HCT116 (cell line): ENCODE results near the gene RPS6KL1. TPM values are rescaled to one million over a fixed set of nuclear protein-coding genes. Genes with fewer than 3 reads are reported as not detected.

Experiments used
- ATAC-seq: fragments of 200-7000 bp; cut with Tn5 transposase; 2 replicates; pipeline ENCODE4 v1.9.1; 2020; ENCODE audit warnings: mild to moderate bottlenecking, moderate library complexity
- BruUV-seq: library from RNA; stranded (reverse); fragments of 400-500 nt; replicated peaks from 2 replicates; lab custom pipeline; 2021; lab: Mats Ljungman, UMichigan
- CTCF ChIA-PET: fragments of 300-600 bp; sonication (Branson Sonifier 250); formaldehyde crosslinking; loops from one replicate; lab custom pipeline; 2021; ENCODE audit warnings: antibody characterized with exemption; lab: Charles Lee
- POLR2A ChIA-PET: fragments of 300-600, 350-600 bp; sonication (Branson Sonifier 250); formaldehyde crosslinking; loops from one replicate; lab custom pipeline; 2021; ENCODE audit warnings: antibody characterized with exemption; lab: Charles Lee
- RAD21 ChIA-PET, 2 experiments: fragments of 300-600 bp; sonication (Branson Sonifier 250); formaldehyde crosslinking; loops; one replicate each; lab custom pipeline; 2023; ENCODE audit warnings: low total read pairs in 2 of 2; ENCODE audit not compliant: uncharacterized antibody in 2 of 2, unreplicated experiment in 2 of 2, low non-redundant PET in 1 of 2; lab: Charles Lee
- DNase-seq: peaks from one replicate; pipeline ENCODE4 v3.0.0-alpha.2; 2010; ENCODE audit warnings: low read depth, low spot score
- H2AFZ ChIP-seq: fragments of 200-600 bp; shearing (Covaris generic), sonication (generic); 2 replicates; pipeline ENCODE4 v1.6.1; 2017; ENCODE audit warnings: low read depth, mixed run types, mixed read lengths, antibody characterized with exemption, low read length; ENCODE audit not compliant: poor library complexity, severe bottlenecking
- H3K27ac ChIP-seq: 2 replicates; pipeline ENCODE4 v1.5.1; 2012; ENCODE audit warnings: low read depth, low read length
- H3K27me3 ChIP-seq: fragments of 200-600 bp; sonication (generic); 2 replicates; pipeline ENCODE4 v1.6.1; 2016; ENCODE audit warnings: mixed run types, low read length, mixed read lengths; ENCODE audit not compliant: insufficient read depth
- H3K36me3 ChIP-seq, 2 experiments: fragments of 200-500 bp in 1 of 2; fragments of 200-600 bp in 1 of 2; sonication (Bioruptor generic) in 1 of 2; sonication (generic) in 1 of 2; 2 replicates each; pipeline versions ENCODE4 v1.5.1 to v1.6.1; 2014 to 2016; ENCODE audit warnings: low read length in 2 of 2, inconsistent platforms in 1 of 2, mixed read lengths in 1 of 2, mixed run types in 1 of 2; ENCODE audit not compliant: insufficient read depth in 2 of 2, control insufficient read depth in 1 of 2
- H3K4me1 ChIP-seq, 2 experiments: fragments of 200-600 bp in 1 of 2; sonication (generic) in 1 of 2; 2 replicates each; pipeline versions ENCODE4 v1.5.1 to v1.6.1; 2012 to 2017; ENCODE audit warnings: low read length in 2 of 2, inconsistent platforms in 1 of 2, mild to moderate bottlenecking in 1 of 2, mixed read lengths in 1 of 2, mixed run types in 1 of 2, moderate library complexity in 1 of 2; ENCODE audit not compliant: insufficient read depth in 2 of 2, control insufficient read depth in 1 of 2
- H3K4me2 ChIP-seq: fragments of 200-600 bp; sonication (generic); 2 replicates; pipeline ENCODE4 v1.6.1; 2017; ENCODE audit warnings: mixed run types, low read length, mixed read lengths
- H3K4me3 ChIP-seq, 2 experiments: fragments of 200-600 bp in 1 of 2; sonication (generic) in 1 of 2; replicated peaks in 1 of 2; 2 replicates each; pipeline ENCODE4 v1.5.1; 2011 to 2016; ENCODE audit warnings: low read length in 2 of 2, control low read depth in 1 of 2, low read depth in 1 of 2, mild to moderate bottlenecking in 1 of 2, mixed read lengths in 1 of 2, mixed run types in 1 of 2
- H3K79me2 ChIP-seq: fragments of 200-600 bp; sonication (generic); 2 replicates; pipeline ENCODE4 v1.6.1; 2017; ENCODE audit warnings: mild to moderate bottlenecking, mixed run types, low read length, moderate library complexity, mixed read lengths; ENCODE audit not compliant: insufficient read depth
- H3K9ac ChIP-seq: fragments of 200-600 bp; sonication (generic); 2 replicates; pipeline ENCODE4 v1.6.1; 2016; ENCODE audit warnings: low read length, mixed read lengths
- H3K9me2 ChIP-seq: fragments of 200-600 bp; sonication (generic), shearing (Covaris generic); 2 replicates; pipeline ENCODE4 v1.6.1; 2017; ENCODE audit warnings: mixed run types, mild to moderate bottlenecking, moderate library complexity; ENCODE audit not compliant: insufficient read depth
- H3K9me3 ChIP-seq, 2 experiments: fragments of 200-500 bp in 1 of 2; fragments of 200-600 bp in 1 of 2; sonication (Bioruptor generic) in 1 of 2; sonication (generic) in 1 of 2; 2 replicates each; pipeline ENCODE4 v1.6.1; 2014 to 2017; ENCODE audit warnings: low read length in 2 of 2, mixed read lengths in 2 of 2, inconsistent platforms in 1 of 2, low read depth in 1 of 2, mild to moderate bottlenecking in 1 of 2, mixed run types in 1 of 2, moderate library complexity in 1 of 2; ENCODE audit not compliant: control insufficient read depth in 1 of 2, insufficient read depth in 1 of 2
- H4K20me1 ChIP-seq: fragments of 200-600 bp; sonication (generic), shearing (Covaris generic); 2 replicates; pipeline ENCODE4 v1.6.1; 2017; ENCODE audit warnings: mixed run types, mild to moderate bottlenecking, moderate library complexity; ENCODE audit not compliant: insufficient read depth
- EZH2 ChIP-seq: fragments of 200-600 bp; sonication (generic); IDR thresholded peaks from 2 replicates; pipeline ENCODE4 v1.6.1; 2017; ENCODE audit warnings: antibody characterized with exemption, mixed run types
- EZH2phosphoT487 ChIP-seq: fragments of 200-600 bp; IDR thresholded peaks from 2 replicates; pipeline ENCODE4 v1.6.1; 2018; ENCODE audit warnings: antibody characterized with exemption, borderline replicate concordance
- POLR2AphosphoS5 ChIP-seq: IDR thresholded peaks from 2 replicates; pipeline ENCODE4 v1.6.1; 2011; ENCODE audit warnings: mild to moderate bottlenecking, low read depth, low read length, moderate library complexity
- RAD21 ChIP-seq: IDR thresholded peaks from 2 replicates; pipeline ENCODE4 v1.6.1; 2012; ENCODE audit warnings: low read depth, mild to moderate bottlenecking
- SP1 ChIP-seq: IDR thresholded peaks from 2 replicates; pipeline ENCODE4 v1.6.1; 2012; ENCODE audit warnings: low read depth
- SRF ChIP-seq: IDR thresholded peaks from 2 replicates; pipeline ENCODE4 v1.6.1; 2012; ENCODE audit warnings: low read depth
- intact Hi-C: fragments of 100-400 bp; cut with micrococcal nuclease; formaldehyde crosslinking; loops from 2 replicates; pipeline ENCODE4 v1.10.0; 2022
- total RNA-seq: library from RNA; stranded (reverse); gene quantifications from one replicate; pipeline ENCODE4 v1.2.1, GENCODE V29; 2021; ENCODE audit not compliant: unreplicated experiment
- TF ChIP-seq, protein P1 (sequence below), 3 experiments: fragments of 200-600 bp in 1 of 3; sonication (generic) in 1 of 3; IDR thresholded peaks in 2 of 3; conservative IDR thresholded peaks in 1 of 3; 2 replicates each; pipeline ENCODE4 v1.5.1; 2012 to 2017; ENCODE audit warnings: low read depth in 2 of 3, low read length in 2 of 3, antibody characterized with exemption in 1 of 3, borderline replicate concordance in 1 of 3, control low read depth in 1 of 3, mild to moderate bottlenecking in 1 of 3, mixed read lengths in 1 of 3, mixed run types in 1 of 3, moderate library complexity in 1 of 3; ENCODE audit not compliant: insufficient read depth in 1 of 3
- TF ChIP-seq, protein P2 (sequence below): IDR thresholded peaks from 2 replicates; pipeline ENCODE4 v1.6.1; 2011; ENCODE audit warnings: mild to moderate bottlenecking, low read length, moderate library complexity; ENCODE audit not compliant: insufficient replicate concordance; ENCODE audit errors: extremely low read depth
- TF ChIP-seq, protein P3 (sequence below): IDR thresholded peaks from 2 replicates; pipeline ENCODE4 v1.6.1; 2012
- TF ChIP-seq, protein P4 (sequence below): IDR thresholded peaks from 2 replicates; pipeline ENCODE4 v1.6.1; 2012

The RPS6KL1 gene
- total RNA-seq, 1 experiment from 2014 or later = 6.7 TPM

DNA sequence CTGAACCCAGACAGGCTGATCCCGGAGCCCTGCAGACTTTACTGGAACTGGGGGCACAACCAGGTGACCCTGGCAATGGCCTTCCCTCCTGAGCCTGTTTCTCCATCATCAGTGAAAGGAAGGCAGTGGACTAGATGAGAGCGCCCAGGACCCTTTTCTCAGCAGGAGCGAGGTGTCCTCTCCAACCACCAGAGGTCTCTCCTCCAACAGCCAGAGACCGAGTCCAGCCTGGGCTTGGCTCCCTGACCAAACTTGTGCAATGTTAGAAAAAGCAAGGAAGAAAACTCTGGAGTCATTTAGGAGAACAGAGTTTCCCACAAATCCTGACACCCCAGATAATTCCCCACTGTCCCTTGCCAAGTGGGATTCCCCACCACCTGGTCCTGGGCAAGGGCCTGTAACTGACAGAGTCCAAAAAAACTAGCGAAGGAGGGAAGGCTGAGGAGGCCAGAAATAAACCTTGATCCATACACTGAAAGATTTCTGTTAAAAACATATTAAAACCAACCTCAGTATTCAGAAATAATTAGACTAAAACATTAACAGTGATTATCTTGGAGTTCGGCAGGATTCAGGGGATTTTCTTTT is 9.0 kb downstream of the RPS6KL1 start:
- peak; percentile 82 for ATAC-seq
- Histone ChIP-seq H3K9me3 (no peaks in the 10 kb centered on the region), H3K27me3 (no peaks in the 10 kb centered on the region), H3K27ac (no peak overlapping the region), H4K20me1 (no peaks in the 10 kb centered on the region), H3K9me2 (no peaks in the 10 kb centered on the region)
- RAD21 ChIA-PET = no interaction called here
- TF ChIP-seq EZH2phosphoT487 (no peak), RAD21 (peak; percentile 82)
- TF ChIP-seq, protein P1, sequence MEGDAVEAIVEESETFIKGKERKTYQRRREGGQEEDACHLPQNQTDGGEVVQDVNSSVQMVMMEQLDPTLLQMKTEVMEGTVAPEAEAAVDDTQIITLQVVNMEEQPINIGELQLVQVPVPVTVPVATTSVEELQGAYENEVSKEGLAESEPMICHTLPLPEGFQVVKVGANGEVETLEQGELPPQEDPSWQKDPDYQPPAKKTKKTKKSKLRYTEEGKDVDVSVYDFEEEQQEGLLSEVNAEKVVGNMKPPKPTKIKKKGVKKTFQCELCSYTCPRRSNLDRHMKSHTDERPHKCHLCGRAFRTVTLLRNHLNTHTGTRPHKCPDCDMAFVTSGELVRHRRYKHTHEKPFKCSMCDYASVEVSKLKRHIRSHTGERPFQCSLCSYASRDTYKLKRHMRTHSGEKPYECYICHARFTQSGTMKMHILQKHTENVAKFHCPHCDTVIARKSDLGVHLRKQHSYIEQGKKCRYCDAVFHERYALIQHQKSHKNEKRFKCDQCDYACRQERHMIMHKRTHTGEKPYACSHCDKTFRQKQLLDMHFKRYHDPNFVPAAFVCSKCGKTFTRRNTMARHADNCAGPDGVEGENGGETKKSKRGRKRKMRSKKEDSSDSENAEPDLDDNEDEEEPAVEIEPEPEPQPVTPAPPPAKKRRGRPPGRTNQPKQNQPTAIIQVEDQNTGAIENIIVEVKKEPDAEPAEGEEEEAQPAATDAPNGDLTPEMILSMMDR (IDR thresholded peaks at IDR 0.05 in 2 of 3, conservative IDR thresholded peaks at IDR 0.05 in 1 of 3; ENCODE audit: borderline replicate concordance in 1 of 3, insufficient read depth in 1 of 3, low read depth in 2 of 3, low read length in 2 of 3) = peak; percentile 68 to 85 (median 75); a peak in 5 of 6 replicates
- TF ChIP-seq, all 23 proteins: peak for 2
- Histone ChIP-seq H3K4me3 (no peak overlapping the region), H3K4me2 (no peak overlapping the region), H3K4me1 (peaks cover 10 to 21% of the 10 kb centered on the region in 2 experiments; a peak in 3 of 4 replicates), H3K36me3 (no peaks in the 10 kb centered on the region), H2AFZ (no peak overlapping the region), H3K9ac (no peak overlapping the region), H3K79me2 (no peaks in the 10 kb centered on the region)
- intact Hi-C loops = loop anchor here (1.0 kb wide), 2 partner anchors 174 to 389 kb away; no protein-coding TSS in a partner anchor
- POLR2A ChIA-PET = no interaction called here
- BruUV-seq = no TSS peak
- CTCF ChIA-PET = no interaction called here
- peak; percentile 12 for DNase-seq

DNA sequence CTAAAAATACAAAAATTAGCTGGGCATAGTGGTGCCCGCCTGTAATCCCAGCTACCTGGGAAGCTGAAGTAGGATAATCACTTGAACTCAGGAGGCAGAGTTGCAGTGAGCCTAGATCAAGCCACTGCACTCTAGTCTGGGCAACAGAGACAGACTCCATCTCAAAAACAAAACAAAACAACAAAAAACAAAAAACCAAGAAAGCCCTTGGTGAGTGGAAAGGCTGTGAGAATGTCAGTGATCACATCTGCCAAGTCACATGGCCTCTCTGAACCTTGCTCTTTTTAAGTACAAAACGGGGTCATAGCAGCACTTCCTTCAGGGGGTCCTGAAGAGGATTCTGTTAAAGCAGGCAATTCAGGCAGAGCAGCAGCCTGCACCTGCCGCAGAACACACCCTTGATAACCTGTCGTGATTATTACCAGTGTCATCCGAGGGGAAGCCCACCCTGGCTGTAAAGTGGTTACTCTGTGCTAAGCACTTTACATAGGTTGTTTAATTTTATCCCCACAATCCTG is 9.6 kb downstream of the RPS6KL1 start:
- BruUV-seq = no TSS peak
- no peaks in the 10 kb centered on the region for H3K9me3 ChIP-seq
- no peak for DNase-seq
- TF ChIP-seq, protein P2, sequence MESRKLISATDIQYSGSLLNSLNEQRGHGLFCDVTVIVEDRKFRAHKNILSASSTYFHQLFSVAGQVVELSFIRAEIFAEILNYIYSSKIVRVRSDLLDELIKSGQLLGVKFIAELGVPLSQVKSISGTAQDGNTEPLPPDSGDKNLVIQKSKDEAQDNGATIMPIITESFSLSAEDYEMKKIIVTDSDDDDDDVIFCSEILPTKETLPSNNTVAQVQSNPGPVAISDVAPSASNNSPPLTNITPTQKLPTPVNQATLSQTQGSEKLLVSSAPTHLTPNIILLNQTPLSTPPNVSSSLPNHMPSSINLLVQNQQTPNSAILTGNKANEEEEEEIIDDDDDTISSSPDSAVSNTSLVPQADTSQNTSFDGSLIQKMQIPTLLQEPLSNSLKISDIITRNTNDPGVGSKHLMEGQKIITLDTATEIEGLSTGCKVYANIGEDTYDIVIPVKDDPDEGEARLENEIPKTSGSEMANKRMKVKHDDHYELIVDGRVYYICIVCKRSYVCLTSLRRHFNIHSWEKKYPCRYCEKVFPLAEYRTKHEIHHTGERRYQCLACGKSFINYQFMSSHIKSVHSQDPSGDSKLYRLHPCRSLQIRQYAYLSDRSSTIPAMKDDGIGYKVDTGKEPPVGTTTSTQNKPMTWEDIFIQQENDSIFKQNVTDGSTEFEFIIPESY = no peak
- TF ChIP-seq, protein P3, sequence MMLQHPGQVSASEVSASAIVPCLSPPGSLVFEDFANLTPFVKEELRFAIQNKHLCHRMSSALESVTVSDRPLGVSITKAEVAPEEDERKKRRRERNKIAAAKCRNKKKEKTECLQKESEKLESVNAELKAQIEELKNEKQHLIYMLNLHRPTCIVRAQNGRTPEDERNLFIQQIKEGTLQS = no peak
- TF ChIP-seq SP1 (no peak), POLR2AphosphoS5 (no peak), SRF (no peak), EZH2 (no peak)
- TF ChIP-seq, protein P4, sequence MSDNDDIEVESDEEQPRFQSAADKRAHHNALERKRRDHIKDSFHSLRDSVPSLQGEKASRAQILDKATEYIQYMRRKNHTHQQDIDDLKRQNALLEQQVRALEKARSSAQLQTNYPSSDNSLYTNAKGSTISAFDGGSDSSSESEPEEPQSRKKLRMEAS = no peak

More for the DNA sequence above, 9.6 kb downstream of the RPS6KL1 start:
- Histone ChIP-seq H3K9me2 (no peaks in the 10 kb centered on the region), H3K4me2 (no peak overlapping the region), H3K27ac (no peak overlapping the region), H3K79me2 (no peaks in the 10 kb centered on the region), H3K36me3 (no peaks in the 10 kb centered on the region), H2AFZ (no peak overlapping the region), H4K20me1 (no peaks in the 10 kb centered on the region), H3K27me3 (no peaks in the 10 kb centered on the region), H3K4me1 (peaks cover 10 to 21% of the 10 kb centered on the region in 2 experiments; a peak in 3 of 4 replicates), H3K9ac (no peak overlapping the region), H3K4me3 (no peak overlapping the region)
- CTCF ChIA-PET = no interaction called here
- intact Hi-C loops = no loop called here
- POLR2A ChIA-PET = no interaction called here
- RAD21 ChIA-PET = no interaction called here
- ATAC-seq = no peak
